ENCODE data around the gene SOD1.

SOD1 gene

DNA sequence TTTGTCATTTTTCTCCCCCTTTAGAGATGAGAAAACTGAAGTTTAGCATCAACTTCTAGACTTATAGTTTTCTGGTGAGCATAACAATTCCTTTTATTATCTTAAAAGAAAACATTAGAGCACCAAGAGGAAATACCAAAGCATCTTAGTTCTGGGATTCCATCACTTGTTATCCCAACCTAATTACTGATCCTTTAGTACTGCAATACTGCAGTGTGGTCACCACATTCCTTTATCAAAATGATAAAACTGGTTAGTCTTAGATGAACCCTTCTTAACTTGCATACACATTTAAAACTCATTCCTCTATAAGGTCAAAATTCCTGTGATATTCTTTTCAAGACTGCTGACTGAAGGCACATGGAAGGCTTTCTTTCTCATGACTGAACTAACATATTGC lies 23.1 kb downstream of the SOD1 start:
- no peak for DNase-seq (ENCODE audit: low read depth in 2 of 2)

DNA sequence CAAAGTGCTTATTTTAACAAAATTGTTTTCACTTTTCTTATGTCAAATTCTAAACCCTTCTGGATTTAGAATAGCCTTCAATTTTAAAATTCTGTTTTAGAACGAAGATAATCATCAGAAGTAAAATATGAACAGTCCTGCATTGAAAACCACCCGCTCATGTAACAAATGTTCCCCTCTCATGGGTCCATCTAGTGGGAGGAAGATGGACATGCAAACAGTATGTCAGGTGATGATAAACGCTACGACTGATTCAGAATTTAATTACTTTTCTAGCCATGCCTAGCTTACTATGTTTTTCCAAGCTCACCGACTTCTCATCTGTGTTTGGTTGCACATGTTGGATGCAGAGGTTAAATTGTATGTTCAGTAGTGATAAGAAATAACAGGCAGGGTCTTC lies 23.5 kb downstream of the SOD1 start:
- no peak for DNase-seq (ENCODE audit: low read depth in 2 of 2)

DNA sequence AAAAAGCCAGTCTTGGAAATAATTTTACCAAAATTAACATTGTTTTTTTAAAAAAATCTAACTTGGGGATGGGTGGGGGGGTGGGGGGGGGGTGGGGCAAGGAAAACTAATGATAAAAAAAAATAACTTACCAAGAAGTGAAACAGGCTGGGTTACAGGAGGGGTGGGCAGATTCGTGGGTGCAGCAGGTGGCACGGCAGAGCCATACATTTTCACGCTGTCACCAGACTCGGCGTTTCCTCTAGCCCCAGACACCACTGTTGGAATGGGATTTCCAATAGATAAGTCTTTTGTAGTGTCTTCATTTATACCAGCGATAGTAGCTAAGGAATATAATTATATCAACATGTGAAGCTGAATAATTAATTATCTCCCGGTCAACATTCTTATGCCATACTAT lies 25.4 kb downstream of the SOD1 start:
- DNase-seq (ENCODE audit: low read depth in 2 of 2) = no peak

DNA sequence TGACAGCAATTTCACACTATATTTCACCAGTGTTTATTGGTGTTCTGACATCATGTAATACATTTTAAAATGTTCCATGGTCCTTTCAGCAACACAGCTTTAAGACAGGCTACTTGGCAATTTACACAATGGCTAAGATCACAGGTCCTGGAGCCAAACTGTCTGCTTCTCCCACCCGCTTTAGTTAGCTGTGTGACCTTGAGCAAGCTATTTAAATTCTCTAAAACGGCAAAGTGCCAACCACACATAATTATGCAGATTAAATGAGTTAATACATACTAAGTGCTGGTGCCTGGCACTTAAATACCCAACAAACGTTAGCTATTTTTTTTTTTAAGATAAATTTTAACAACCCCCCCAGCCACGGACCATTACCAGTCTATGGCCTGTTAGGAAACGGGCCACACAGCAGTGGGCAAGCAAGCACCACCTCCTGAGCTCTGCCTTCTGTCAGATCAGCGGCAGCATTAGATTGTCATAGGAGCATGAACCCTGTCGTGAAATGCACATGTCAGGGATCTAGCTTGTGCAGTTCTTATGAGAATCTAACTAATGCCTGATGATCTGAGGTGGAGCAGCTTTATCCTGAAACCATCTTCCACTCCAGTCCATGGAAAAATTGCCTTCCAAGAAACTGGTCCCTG lies 26.9 kb downstream of the SOD1 start:
- no peak for DNase-seq (ENCODE audit: low read depth in 2 of 2)

DNA sequence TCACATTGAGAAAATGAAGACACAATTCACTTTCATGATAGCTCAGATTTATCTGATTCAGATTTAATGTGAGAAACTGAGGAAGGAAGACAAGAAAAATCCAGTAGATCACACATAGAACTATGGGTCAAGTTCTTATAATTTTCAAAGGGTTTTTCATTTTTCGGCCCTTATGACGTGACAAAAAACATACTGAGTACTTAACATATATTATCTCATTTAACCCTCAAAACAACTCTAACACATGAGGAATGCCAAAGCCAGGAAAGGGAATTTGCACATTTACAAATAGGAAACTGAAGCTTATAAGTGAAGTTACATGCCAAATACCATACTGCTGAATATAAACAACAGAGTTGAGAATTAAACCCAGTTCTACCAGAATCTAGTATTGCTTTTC lies 27.6 kb downstream of the SOD1 start:
- no peak for DNase-seq (ENCODE audit: low read depth in 2 of 2)

DNA sequence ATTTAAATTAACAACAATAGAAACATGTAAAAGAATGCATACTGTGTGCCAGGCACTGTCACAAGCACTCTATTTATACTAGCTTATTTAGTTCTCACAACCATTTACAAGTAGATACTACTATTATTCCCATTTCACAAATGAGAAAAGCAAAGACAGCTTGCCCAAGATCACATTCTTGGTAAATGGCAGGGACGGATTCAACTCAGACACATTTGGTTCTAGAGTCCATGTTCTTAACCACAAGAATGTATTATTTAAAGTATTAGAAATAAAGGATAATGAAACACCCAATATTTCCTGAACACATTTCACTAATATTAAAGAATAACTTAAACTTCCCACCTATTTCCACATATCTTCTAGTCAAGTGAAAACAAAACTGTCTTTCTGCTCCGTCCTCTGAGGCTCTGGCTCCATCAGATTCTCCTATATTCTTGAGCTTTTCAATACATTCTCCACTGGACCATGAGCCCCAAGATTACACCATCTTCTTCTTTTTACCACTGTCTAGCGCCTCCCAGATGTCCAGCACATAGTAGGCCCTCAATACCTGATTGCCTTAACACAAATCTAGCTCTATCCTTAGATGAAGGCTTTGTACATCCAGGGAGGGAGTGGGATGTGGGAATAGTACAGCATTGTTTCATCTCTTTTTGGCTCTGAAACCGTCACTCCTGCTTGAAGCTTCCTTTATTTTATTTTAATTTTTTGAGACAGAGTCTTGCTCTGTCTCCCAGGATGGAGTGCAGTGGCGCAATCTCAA lies 29.3 kb downstream of the SOD1 start:
- DNase-seq (ENCODE audit: low read depth in 2 of 2) = no peak

DNA sequence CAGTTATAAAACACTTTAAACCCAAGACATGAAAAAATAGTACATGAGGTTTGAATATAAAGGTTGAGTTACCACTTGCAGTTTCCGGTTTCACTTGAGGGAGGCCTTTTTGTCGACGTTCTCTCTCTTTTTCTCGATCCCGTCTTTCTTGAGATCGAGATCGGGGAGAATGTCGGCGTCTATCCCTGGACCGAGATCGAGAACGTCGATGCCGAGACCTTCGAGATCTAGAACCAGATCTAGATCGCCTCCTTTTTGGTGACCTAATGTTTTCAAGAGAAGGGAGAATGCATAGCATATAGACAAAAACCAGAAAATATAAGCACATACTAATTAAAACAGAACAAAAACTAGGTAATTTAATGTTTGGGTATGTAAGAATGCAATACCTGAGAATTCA lies 33.7 kb downstream of the SOD1 start:
- no peak for DNase-seq (ENCODE audit: low read depth in 2 of 2)

DNA sequence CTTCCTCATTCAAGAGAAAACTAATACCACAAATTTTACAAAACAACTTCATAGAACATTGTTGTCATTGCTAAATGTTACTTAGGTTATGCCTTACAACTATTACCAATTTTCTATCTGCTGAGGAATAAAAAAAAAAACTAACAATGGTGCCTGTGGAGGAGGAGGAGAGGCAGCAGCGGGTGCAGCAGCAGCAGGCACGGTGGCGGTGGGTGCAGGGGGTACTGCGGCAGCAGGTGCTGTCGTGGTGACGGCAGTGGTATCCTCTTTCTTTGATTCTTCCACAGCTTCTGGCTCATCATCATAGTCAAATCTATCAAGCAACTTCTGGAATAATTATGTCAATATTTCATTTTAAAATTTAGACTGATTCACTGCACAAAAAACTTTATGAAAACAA lies 36.9 kb downstream of the SOD1 start:
- no peak for DNase-seq (ENCODE audit: low read depth in 2 of 2)

DNA sequence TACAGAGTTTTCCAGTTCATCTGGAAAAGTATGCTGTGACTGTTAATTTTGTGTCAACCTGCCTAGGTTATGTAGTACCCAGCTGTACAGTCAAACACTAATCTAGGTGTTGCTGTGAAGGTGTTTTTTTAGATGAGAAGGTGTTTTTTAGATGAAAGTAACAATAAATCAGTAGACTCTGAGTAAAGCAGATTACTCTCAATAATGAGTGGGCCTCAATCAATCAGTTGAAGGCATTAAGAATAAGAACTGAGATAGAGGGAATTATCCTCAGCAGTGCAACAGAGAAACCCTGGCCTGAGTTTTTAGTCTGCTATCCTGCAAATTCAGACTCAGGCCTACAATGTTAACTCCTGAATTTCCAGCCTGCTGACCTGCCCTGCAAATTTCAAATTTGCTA lies 39.0 kb downstream of the SOD1 start:
- no peak for DNase-seq (ENCODE audit: low read depth in 2 of 2)

DNA sequence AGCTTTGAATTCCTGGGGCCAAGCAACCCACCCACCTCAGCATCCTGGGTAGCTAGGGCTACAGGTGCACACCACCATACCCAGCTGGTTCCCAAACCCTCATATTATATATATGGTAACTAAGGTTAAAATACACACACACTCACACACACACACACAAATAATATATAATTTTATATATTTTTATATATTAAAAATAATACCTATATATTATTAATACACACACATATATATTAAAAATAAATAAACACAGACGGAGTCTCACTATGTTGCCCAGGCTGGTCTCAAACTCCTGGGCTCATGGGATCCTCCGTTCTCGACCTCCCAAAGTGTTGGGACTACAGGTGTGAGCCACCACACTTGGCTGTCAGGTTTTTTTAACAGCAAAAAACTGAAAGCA lies 40.5 kb downstream of the SOD1 start:
- DNase-seq (ENCODE audit: low read depth in 2 of 2) = no peak

DNA sequence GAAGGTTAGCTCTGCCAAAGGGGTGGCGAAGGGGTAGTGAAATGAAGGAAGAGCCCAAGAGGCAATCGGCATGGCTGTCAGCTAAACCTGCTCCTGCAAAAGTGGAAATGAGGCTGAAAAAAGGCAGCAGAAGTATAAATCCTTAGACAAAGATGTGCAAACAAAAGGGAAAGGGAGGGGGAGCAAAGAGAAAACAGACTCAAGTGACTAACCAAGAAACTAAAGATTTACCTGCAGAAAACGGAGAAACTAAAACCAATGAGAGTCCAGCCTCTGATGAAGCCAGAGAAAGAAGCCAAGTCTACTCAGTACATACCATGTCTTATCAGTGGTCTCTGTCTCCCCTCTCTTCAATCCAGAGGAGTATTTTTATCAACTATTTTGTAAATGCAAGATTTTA lies 47.1 kb downstream of the SOD1 start:
- no peak for DNase-seq (ENCODE audit: low read depth in 2 of 2)

DNA sequence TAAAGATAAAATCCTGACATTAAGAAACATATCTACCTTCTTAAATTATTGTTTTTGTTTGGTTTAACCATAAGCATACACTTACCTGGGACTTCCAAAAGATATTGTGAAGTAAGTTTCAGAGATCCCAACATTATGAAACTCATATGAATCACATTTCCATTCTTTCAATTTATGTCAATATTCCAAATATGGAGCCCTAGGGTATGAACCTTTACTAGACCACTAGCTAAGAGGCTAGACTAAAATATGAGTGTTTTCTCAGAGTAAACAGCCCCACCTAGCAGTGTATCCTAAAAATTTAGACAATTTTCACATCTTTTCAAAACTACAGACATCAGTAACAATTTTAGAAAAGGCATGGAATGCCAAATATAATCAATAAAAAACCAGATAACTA lies 48.0 kb downstream of the SOD1 start:
- DNase-seq (ENCODE audit: low read depth in 2 of 2) = no peak

DNA sequence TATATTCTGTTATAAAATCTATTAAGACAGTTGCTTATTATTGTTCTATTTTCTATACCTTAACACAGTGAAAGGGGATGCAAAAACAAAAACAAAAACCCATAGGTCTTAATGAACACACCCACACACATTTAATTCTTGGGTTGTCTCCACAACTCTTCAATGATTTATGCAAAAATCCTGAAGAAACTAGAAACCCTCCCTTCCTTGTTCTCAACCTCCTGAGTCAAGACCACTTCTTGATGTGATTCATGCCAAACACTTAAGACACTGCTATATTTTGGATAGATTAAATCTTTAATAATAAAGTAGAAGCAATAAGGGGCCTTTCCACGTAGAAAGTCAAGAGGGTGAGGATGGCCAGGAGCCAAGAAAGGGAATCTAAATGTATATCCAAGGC lies 49.0 kb downstream of the SOD1 start:
- no peak for DNase-seq (ENCODE audit: low read depth in 2 of 2)

DNA sequence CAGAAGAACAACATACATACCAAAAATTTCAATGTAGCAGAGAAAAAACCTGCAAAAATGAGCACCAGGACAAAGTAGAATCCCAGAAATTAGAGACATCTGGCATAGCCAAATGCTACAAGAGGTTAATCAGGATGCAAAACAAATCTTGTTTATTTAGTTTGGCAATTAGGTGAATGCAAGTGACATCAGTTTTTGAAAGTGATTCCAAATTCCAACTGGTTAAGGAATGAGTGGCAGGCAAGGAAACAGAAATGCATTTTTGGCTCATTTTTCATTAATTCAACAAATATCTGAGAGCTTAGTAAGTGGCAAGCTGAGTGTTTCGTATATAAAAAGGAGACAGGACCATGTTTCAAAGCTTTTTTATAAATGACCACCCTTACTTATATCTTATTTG lies 51.1 kb downstream of the SOD1 start:
- DNase-seq (ENCODE audit: low read depth in 2 of 2) = peak; percentile 53 to 54

DNA sequence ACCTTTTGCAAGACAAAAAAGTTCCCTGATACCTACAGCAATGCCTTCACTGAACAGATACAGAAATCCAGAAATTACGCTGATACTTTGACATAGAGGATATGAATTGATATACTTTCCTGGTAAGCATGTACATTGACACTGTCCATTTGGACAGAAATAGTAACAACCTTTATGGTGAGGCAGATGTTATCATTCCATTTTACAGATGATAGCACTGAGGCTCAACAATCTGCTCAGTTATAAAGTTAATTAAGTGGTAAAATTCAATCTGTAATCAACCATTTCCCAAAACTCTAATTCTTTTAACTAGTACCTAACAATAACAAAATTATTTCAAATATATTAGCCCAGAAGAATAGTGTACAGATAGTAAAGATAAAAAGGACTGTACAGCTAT lies 51.8 kb downstream of the SOD1 start:
- DNase-seq (ENCODE audit: low read depth in 2 of 2) = no peak

DNA sequence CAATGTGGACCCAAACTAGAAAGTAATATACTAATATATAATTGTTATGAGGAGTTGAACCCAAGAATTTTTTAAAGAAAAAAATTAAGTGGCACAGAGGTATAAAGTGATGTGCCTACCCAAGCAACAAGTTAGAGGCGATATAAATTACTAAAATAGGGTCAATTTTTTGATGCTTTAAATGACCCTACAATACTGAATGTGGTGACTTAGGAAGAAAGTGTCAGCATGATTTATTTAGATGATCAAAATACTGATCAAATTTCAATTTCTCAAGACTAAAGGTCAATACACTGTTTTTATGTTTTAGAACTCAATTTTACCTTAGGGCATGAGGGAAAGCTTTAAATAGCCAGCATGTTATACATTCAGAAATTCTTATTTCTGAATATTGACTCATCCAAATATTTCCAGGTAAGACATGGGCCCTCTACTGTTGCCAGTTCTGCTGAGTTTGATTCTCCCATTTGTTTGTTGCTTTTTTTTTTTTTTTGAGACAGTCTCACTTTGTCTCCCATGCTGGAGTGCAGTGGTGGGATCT lies 52.3 kb downstream of the SOD1 start:
- no peak for DNase-seq (ENCODE audit: low read depth in 2 of 2)

DNA sequence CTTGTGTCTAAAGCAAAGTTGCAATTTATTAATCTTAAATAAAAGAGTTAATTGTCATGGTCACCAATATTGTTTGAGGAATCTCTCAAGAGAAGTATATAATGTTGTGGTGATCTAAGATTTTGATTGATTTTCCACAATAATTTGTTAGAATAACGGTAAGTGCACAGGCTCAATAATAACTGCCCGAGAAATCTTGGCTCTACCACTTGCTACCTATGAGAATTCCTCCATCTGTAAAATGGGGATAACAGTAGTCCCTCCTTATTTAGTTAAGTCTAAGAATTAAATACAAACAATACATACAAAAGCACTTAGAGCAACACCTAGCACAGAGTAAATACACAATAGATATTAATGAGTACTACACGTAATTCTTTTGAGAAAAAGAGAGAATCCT lies 53.6 kb downstream of the SOD1 start:
- no peak for DNase-seq (ENCODE audit: low read depth in 2 of 2)

DNA sequence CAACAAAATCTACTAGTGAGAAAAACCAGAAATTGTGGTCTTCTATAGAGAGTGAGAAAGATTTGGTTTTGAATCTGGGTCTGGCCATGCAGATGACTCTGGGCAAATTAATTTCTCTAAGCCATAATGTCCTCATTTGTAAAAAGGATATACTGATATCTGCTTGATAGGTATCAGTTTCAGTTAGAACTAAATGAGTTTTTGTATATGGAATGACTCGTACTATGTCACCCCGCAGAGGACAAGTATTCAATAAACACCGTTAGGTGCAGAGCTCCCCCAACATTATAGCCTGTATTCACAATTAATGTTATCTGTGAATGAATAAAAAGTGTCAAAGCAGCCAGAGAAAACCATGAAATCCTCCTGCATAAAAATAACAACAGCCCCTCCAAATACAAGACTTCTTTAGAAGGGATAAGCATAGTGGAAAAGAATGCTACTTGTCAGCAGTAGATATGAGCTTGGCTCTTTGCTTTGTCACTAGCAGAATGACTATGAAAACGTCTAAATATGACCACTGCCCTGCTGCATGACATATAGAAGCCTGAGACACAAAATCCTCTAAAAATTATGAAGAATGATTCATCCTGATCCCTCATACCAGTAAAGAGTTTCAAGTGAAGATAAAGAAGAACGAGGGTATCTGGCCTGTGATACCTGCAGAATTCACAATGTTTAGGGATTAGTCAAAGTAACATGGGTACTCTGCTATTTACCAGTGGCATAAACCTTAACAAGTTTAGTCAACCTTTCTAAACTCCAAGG lies 54.7 kb downstream of the SOD1 start:
- no peak for DNase-seq (ENCODE audit: low read depth in 2 of 2)

DNA sequence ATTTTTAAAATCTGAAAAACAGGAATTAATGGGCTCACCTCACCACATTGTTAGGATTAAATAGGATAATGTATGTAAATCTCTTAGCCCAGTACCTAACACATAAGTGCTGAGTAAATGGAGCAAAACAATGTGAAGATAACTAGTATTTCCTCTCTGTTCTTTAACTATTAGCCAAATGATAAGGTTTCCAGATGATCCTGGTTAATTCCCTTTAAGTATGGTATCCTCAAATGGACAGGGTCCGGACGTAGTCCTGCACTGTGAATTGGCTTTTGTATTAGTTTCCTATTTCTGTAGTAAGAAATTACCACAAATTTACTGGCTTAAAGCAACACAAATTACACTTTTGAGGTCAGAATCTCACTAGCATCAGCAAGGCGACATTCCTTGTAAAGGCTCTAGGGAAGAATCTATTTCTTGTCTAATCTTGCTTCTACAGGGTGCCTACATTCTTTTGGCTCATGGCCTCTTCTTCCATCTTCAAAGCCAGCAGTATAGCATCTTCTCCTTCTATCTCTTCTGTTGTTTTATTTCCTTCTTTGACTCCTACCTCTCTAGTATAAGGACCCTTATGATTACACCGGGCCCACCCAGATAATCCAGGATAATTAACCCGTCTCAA lies 55.4 kb downstream of the SOD1 start:
- DNase-seq (ENCODE audit: low read depth in 2 of 2) = no peak

DNA sequence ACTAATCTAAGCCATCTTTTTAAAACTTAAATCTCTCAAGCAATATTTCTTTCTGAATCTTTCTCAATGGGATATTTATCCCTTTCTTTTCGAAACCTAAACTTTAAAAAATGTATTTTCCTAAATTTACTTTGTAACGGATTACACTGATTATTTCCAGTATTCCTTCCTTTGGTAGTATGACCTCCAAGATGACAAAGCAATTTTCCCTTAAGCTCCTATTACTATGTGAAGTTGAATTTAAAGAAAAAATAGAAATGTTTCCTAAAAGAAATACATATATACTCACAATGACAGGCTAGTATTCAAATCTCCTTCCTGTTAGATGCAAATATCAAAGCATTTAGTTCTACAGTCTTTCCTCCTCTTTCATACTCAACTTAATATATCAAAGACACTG lies 56.6 kb downstream of the SOD1 start:
- no peak for DNase-seq (ENCODE audit: low read depth in 2 of 2)

All from fibroblast of skin of left quadriceps (primary cell).